Choroid plexus epithelial cell (primary cell): ENCODE results near the gene PCBP3.
"Not testable (repeated sequence)": the region's sequence is repeated elsewhere in the genome, so short reads cannot be mapped to it uniquely, and the experiment has no call there.

ENCODE experiments used
- DNase-seq: peaks from one replicate; pipeline ENCODE4 v3.0.0-alpha.2; 2010; ENCODE audit warnings: low read depth
- H3K4me3 ChIP-seq: 2 replicates; pipeline ENCODE4 v1.5.1; 2011; ENCODE audit warnings: low read depth, mild to moderate bottlenecking, control low read depth, low read length, moderate library complexity
- TF ChIP-seq, protein P1 (sequence below): conservative IDR thresholded peaks from 2 replicates; pipeline ENCODE4 v1.5.1; 2011; ENCODE audit warnings: low read depth, mild to moderate bottlenecking, control low read depth, inconsistent platforms, low read length, moderate library complexity

Gene PCBP3

DNA sequence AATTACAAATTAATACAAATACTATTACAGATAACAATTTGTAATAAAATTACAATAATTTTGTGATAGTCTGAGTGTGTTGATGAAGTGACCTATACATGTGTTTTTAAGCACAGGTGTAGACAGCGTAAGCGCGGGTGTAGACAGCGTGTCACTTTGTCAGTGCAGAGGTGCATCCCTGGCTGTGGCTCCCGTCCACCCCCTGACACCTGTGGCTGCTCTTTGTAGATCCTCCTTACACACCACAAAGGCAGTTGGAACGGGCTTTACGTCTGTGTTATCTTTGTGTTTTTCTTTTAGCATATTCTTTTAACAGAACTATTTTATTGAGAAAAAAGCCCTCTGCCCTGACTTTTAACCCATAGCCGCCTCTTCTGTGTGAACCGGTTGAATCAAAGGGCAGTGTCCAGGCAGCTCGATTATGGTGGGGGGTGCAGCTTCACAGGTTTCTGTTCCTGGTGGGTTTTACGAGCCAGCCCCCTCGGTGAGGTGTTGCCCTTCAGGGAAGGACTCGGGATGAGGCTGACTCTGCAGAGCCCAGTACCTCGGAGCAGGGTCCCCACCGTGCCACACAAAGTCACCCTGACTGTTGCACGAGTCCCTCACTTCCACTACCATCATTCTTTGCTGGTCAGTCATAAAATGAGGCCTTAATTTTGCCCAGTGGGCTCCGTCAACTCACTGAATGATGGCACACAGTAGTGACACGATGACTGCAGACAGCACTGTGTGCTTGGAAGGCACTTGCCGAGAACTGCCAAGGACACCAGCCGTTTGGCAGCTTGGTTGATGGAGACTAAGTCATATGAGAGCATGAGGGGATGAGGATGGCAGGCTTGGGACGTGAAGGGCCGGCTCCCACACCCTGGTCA is 251.6 kb downstream of the PCBP3 start:
- TF ChIP-seq, protein P1, sequence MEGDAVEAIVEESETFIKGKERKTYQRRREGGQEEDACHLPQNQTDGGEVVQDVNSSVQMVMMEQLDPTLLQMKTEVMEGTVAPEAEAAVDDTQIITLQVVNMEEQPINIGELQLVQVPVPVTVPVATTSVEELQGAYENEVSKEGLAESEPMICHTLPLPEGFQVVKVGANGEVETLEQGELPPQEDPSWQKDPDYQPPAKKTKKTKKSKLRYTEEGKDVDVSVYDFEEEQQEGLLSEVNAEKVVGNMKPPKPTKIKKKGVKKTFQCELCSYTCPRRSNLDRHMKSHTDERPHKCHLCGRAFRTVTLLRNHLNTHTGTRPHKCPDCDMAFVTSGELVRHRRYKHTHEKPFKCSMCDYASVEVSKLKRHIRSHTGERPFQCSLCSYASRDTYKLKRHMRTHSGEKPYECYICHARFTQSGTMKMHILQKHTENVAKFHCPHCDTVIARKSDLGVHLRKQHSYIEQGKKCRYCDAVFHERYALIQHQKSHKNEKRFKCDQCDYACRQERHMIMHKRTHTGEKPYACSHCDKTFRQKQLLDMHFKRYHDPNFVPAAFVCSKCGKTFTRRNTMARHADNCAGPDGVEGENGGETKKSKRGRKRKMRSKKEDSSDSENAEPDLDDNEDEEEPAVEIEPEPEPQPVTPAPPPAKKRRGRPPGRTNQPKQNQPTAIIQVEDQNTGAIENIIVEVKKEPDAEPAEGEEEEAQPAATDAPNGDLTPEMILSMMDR: no peak
- no peak for DNase-seq
- no peak overlapping the region for H3K4me3 ChIP-seq

DNA sequence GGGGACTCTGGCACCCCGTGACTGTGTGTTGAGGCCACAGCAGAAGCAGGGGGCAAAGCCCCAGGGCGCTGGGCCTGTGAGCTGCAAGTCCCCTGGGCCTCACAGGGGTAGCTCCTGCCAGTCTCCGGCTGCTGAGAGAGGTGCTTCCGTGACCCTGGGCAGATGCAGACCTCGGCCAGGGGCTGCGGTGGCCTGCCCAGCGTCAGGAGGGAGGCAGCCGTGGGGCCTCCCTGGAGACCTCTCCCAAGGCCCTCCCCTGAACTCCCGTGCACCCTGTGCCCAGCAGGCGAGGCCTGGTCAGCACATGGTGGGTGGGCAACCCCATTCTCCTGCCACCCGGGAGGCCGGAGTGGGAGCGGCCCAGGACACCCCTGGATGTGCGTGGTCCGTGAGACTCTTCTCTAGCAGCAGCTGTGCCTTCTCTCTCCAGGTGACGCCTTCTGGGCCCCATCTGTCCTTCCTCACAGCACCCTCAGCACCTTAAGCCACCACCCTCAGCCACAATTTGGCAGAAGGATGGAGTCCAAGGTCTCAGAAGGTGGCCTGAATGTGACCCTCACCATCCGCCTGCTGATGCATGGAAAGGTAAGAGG is 252.3 kb downstream of the PCBP3 start:
- TF ChIP-seq, protein P1: no peak
- DNase-seq: no peak
- no peak overlapping the region for H3K4me3 ChIP-seq

DNA sequence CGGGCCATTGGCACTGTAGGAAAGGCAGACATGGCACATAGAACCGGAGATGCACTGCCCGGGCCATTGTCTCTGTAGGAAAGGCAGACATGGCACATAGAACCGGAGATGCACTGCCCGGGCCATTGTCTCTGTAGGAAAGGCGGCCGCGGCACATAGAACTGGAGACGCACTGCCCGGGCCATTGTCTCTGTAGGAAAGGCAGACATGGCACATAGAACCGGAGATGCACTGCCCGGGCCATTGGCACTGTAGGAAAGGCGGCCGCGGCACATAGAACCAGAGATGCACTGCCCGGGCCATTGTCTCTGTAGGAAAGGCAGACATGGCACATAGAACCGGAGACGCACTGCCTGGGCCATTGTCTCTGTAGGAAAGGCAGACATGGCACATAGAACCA is 252.9 kb downstream of the PCBP3 start:
- not testable (repeated sequence) for H3K4me3 ChIP-seq

DNA sequence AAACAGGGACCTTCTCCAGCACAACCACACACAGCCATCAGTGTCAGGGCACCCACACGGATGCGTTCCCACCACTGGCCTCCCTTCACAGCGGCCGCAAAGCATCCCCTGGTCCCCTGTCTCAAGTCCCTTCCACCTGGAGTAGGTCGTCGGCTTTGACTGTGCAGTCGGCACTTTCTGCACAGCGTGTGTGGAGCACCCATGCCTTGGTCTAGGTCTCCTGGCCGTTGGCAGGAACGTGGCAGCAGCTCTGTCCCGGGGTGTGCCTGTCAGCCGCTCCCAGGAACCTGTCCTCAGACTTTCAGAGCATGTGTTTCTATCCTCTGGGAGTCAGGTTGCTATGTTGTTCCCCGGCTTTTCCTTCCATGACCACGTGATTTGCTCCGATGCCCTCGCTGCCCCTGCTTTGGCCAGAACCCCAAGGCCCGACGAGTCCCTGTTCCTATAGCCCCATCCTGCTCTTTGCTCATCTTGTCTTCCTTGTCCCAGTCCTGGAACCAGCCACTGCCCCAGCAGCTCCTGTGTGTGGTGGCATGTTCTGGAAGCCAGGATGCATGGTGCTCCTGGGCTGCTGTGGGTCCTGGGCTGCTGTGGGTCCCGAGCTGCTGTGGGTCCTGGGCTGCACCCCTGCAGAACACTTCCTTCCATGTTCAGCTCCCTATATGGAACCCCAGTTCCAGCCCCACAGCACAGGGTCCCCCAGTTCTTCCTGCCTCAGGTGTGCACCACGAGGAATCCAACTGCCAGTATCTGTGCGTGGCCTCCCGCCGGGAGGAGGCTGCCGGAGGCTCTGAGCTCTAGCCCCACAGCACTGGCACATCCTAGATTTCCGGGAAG is 253.9 kb downstream of the PCBP3 start:
- TF ChIP-seq, protein P1: no peak
- DNase-seq: no peak
- no peak overlapping the region for H3K4me3 ChIP-seq

More for the DNA sequence above, 252.9 kb downstream of the PCBP3 start:
- not testable (repeated sequence) for DNase-seq

DNA sequence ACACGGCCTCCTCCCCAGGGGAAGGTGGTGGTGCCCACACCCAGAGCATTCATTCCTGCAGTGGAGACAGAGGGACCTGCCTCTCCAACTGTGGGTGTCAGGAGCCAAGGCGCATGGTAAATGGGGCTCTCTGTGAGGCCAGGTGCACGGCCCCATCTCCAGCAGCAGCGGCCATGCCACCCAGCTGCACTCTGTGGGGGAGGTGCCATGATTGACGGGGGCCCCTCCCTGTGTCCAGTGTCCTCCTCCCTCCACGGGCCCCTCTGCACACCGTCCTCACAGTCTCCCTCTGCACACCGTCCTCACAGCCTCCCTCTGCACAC is 254.5 kb downstream of the PCBP3 start:
- TF ChIP-seq, protein P1: no peak
- DNase-seq: no peak
- H3K4me3 ChIP-seq: no peak overlapping the region

DNA sequence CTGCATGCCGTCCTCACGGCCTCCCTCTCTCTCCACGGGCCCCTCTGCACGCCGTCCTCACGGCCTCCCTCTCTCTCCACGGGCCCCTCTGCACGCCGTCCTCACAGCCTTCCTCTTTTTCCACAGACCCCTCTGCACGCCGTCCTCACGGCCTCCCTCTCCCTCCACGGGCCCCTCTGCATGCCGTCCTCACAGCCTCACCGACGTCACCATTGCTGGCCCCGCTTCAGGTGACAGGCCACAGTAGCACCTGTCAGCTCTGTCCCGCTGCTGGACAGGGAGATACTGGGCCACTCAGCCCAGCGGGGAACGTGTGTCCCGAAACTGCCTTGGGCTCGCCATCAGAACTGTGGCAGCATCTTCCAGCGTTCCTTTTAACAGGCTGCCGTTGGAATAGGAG is 255.3 kb downstream of the PCBP3 start:
- TF ChIP-seq, protein P1: no peak
- no peak overlapping the region for H3K4me3 ChIP-seq
- DNase-seq: no peak

DNA sequence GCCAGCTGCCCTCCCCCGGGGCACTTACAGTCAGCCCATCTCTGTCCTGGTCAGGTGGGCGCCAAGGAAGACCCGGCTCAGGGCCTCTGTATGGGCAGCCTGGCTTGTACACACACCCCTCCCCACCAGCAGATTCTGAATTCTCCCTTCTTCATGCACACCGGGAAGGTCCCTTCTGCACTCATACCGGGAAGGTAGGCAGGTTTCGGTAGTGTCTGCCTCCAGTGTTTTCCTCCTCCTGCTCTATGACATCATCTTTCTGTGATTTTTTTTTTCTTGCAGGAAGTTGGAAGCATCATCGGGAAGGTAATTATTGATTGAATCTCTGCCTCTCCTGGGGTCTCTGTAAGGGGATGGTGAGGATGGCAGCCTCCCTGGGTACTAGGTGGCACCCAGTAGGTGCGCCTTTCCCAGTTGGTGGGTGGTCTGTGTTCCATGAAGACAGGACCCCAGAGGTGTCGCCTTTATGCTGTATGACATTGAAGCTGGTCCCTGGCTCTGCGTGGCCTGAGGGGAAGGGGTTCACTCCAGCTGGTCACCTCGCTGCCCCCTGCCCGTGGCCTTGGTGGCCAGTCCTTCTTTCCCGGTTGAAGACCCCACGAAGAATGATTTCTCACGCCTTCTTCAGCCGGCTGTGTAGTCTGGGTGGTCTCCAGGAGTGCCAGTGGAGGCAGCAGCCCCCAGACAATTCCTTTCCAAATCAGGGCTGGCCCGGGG is 255.9 kb downstream of the PCBP3 start:
- TF ChIP-seq, protein P1: no peak
- no peak for DNase-seq
- no peak overlapping the region for H3K4me3 ChIP-seq
